ENCODE measurements around the gene TLE4.
"Not testable (repeated sequence)": the region's sequence is repeated elsewhere in the genome, so short reads cannot be mapped to it uniquely, and the experiment has no call there.

The TLE4 gene

GRCh38 chr9:79736051-79736450, 164.3 kb downstream of the TLE4 start:
- DNase-seq (ENCODE audit: low spot score) = no peak

GRCh38 chr9:79741381-79741780, 169.6 kb downstream of the TLE4 start:
- DNase-seq (ENCODE audit: low spot score) = no peak

DNA sequence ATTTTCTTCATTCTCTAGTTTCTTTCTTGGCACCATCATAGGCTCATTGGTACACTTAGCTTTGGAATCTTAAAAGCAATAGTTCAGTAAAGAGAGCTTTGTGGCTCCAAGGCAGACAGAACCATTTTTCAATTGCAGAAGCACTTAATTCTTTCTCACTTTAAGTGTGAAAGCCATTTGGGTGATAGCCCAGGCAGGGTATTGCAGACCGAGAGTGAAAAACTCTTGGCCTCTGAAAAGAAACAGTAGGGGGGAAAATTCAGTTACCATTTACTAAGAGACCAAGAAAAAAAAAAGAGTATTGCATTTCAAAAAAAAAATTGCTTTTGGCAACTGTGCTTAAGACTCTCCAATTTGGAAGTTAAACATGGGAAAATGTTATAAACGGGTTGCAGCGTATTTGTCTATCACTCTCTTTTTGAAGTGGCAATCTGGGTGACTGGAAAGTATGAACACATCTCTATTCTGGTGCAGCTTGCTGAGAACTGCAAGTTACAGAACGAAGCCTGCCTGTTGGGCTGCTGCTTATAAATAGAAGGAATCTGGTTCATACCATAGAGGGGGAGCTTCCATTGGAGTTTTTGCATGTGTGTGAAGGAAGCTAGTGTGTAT, 170.5 kb downstream of the TLE4 start:
- peak; percentile 47 for DNase-seq (ENCODE audit: low spot score)

DNA sequence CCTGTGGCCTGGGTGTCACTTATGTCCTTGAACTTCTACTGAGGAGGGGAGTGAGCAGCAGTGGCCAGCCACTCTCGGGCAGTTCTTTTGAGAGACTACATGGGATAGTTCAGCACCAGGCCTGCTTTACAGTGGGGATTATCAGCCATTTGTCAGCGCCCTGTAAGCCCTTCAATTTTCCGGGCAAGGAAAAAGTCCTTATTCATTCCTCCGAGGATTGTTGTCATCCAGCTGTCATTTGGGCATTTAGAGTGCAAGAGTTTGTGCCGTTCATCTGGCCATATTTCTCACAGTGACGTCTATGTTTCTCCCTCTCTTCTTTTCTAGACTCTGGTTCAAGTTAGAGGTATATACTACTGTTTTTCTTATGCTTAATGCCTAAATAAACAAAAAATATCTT, 172.8 kb downstream of the TLE4 start:
- no peak for DNase-seq (ENCODE audit: low spot score)

GRCh38 chr9:79745752-79746336, 174.1 kb downstream of the TLE4 start:
- DNase-seq (ENCODE audit: low spot score) = no peak

GRCh38 chr9:79751895-79752466, 180.2 kb downstream of the TLE4 start:
- DNase-seq (ENCODE audit: low spot score) = not testable (repeated sequence)

DNA sequence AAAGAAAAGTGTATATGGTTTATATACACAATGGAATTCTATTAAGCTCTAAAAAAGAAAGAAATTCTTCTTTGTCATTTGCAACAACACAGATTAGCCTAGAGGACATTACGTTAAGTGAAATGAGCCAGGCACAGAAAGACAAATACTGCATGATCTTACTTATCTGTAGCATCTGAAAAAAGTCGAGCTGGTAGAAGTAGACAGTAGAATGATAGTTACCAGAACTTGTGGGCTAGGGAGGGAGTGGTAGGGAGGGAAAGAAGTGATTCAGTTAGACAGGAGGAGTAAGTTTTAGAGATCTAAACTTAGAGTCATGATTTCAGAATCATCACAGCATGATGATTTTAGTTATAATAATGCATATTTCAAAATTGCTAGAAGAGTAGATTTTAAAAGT, 184.6 kb downstream of the TLE4 start:
- DNase-seq (ENCODE audit: low spot score) = no peak

GRCh38 chr9:79757074-79757473, 185.3 kb downstream of the TLE4 start:
- DNase-seq (ENCODE audit: low spot score) = no peak

DNA sequence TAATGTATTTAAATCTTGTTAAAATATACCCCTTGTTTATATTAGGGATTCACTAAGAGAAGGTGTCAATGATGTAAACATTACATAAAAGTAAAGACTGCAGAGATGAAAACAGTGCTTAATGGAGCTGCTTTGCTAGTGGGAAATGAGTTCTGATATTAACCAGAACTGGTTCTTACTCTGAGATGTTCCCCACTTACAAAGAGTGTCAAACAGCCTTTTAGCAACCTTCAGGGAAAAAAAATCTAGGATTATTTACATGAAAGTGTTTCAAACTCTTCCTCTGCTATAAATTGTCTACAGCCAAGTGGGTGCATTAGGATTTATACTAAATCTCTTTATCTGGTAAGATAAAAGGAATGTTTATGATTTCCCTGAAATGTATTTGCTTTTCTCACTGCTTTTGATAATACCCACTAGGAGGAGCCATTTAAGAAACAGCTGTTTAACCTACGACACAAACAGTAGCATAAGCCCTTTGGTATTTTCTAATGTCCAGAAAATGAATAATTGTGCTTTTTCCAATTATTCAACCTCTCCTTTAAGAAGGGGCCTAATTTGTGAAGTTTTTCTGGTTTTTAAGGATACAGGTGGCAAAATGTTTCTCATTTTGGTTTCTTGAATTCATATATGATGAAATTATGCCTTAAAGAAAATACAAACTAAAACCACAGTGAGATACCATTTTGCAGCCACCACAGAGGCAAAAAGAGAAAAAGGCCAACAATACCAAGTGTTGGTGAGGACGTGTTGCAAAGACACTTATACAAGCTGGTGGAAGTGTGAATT, 186.3 kb downstream of the TLE4 start:
- DNase-seq (ENCODE audit: low spot score) = no peak

DNA sequence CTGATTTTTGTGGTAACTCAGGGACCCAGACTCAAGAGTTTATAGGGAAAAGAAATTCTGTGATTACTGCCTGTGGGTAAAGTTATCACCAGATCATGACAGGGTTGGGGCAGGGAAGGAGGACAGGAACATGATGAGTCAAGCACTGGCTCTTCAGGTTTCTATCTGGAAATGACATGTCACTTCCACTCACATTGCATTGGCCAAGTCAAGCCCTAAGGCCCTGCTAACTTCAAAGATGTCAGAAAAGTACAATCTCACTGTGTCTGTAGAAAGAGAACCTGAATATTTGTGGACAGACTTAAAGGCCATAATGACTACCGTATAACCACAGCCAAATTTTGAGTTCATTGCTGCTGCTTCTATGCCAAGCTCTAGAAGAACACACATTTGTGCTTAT, 187.7 kb downstream of the TLE4 start:
- no peak for DNase-seq (ENCODE audit: low spot score)

DNA sequence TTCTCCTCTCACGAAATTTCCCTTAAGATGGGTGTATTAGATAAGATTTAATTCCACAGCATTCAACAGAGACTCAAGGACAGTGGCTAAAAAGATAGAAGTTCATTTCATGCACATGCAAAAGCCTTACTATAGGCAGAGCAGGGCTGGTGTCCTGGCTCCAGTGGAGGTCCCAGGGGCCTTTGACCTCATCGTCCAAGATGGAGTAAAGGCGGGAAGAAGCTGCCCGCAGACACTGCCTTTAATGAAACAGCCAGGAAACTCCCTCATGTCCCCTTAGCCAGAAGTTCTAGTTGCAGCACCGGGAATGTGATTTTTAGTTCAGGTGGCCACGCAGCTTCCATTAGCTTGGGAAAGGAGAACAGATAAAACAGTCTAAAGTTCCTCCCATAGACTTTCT, 190.3 kb downstream of the TLE4 start:
- no peak for DNase-seq (ENCODE audit: low spot score)

GRCh38 chr9:79763671-79764285, 192.0 kb downstream of the TLE4 start:
- DNase-seq (ENCODE audit: low spot score) = no peak

DNA sequence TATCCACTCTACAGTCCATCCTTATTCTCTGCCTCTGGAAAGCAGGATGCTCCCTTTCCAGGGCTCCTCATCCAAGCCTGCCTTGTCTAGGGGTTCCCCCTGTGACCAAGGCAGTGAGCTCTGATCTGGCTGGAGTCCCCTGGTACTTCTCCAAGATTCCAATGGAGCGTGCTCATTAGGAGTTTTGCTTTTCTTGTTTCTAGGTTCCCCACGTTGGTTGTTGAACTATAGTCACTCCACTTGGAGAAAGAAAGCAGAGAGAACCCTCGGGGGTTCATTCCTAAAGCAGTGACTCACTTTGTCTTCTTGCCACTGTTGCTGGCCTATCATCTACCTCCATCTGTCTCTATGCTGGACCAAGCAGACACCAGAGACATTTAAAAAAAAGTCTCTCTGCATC, 192.6 kb downstream of the TLE4 start:
- no peak for DNase-seq (ENCODE audit: low spot score)

DNA sequence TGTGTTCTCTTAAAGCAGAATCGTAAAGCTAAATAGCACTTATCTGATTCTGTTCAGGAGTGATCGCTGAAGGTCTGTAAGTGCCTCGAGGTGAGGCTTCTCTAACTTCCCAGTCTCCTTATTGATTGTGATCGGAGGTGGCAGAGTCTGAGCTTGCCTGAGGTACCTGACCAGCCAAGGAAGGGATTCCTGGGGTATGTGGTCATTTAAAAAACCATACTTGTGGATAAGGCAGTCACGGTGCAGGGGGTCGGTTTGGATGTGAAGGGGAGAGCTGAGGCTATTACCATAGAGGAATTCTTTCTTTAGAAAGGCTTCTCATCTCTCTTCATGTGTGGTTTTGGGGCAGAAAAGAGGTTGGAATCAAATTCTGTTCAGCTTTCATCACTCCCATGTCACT, 193.7 kb downstream of the TLE4 start:
- DNase-seq (ENCODE audit: low spot score) = no peak

- no peak for DNase-seq (ENCODE audit: low spot score)
Measured at GRCh38 chr9:79766091-79766490, 194.3 kb downstream of the TLE4 start.

- DNase-seq (ENCODE audit: low spot score) = no peak
Measured at GRCh38 chr9:79768194-79768593, 196.4 kb downstream of the TLE4 start.

GRCh38 chr9:79769476-79770275, 197.9 kb downstream of the TLE4 start:
- DNase-seq (ENCODE audit: low spot score) = no peak

GRCh38 chr9:79774356-79774755, 202.6 kb downstream of the TLE4 start:
- no peak for DNase-seq (ENCODE audit: low spot score)
